Epithelial cell of prostate (primary cell): ENCODE measurements around the gene SLC25A22.

Experiments used
- DNase-seq: peaks from one replicate; pipeline ENCODE4 v3.0.0-alpha.2; 2011; ENCODE audit warnings: low read depth, low spot score
- H3K27ac ChIP-seq: fragments of 450-650 bp; 2 replicates; pipeline ENCODE4 v1.5.1; 2017; ENCODE audit warnings: mild to moderate bottlenecking

SLC25A22 gene

DNA sequence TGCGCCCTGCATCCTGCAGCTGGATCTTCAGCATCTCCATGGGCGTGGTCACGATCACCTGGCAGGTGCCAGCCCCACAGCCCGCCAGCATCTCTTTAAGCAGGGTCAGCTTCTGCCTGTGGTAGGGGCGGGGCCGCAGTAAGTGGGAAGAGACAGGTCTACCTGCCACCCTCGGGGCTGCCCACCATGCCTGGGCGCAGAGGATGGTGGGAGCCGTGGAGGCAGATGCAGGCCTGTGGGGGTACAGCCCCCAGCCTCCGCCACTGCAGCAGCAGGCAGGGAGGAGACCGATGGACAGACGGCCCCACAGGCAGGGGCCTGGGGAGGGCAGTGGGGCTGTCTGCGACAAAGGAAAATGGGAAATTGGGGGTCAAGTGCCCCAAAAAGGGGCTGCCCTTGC, 5.2 kb downstream of the SLC25A22 start:
- no peak overlapping the region for H3K27ac ChIP-seq
- DNase-seq: no peak

DNA sequence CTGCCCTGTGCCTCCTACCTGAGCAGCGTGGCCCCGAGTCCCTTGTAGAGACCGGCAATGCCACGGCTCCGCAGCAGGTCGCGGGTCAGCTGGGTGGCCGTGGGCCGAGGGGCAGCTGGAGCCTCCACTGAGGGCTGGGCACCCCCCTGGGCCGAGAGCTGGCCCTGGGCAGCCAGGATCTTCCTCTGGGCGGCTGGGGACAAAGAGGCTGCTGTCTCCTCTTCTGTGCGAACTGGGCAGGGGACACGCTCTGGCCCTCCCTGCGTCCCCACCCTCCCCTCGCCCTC, 5.6 kb downstream of the SLC25A22 start:
- no peak overlapping the region for H3K27ac ChIP-seq

DNA sequence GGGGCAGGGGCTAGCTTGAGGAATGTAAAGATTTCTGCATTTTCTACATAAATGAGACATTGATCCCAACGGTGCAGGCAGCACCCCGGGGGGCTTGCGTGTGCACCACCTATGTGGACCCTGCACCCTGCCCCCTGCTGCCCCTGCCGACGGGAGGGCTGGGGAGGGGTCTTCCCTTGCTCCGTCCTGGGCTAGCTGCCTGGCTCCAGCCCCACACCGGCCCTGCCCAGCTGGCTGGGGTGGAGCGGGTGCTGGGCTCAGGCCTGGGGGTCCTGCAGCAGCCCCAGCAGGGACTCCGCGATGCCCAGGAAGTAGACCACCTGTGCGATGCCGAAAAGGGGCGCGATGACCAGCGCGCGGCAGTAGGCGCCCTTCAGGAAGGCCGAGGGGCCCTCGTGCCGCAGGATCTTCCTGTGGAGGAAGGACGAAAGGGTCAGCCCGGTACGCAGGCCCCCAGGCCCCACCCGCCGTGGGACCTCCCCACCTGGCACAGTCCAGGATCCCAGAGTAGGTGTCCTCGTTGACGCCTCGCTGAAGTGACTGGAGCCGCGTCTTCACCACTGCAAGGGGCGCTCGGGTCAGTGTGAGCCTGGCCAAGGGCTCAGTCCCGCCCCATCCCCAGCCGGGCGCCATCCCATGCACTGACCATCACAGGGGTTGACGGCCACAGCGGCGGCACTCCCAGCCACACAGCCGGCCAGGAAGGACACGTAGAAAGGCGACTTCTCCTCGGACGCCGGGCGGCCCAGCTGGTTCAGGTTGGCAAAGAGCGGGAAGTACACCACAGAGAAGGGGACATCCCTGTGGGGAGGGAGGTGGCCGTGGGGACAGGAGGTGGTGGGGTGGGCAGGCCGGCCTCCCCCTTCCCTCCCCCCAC, 6.2 kb downstream of the SLC25A22 start:
- H3K27ac ChIP-seq: no peak overlapping the region
- no peak for DNase-seq

More for the DNA sequence above, 5.6 kb downstream of the SLC25A22 start:
- no peak for DNase-seq

DNA sequence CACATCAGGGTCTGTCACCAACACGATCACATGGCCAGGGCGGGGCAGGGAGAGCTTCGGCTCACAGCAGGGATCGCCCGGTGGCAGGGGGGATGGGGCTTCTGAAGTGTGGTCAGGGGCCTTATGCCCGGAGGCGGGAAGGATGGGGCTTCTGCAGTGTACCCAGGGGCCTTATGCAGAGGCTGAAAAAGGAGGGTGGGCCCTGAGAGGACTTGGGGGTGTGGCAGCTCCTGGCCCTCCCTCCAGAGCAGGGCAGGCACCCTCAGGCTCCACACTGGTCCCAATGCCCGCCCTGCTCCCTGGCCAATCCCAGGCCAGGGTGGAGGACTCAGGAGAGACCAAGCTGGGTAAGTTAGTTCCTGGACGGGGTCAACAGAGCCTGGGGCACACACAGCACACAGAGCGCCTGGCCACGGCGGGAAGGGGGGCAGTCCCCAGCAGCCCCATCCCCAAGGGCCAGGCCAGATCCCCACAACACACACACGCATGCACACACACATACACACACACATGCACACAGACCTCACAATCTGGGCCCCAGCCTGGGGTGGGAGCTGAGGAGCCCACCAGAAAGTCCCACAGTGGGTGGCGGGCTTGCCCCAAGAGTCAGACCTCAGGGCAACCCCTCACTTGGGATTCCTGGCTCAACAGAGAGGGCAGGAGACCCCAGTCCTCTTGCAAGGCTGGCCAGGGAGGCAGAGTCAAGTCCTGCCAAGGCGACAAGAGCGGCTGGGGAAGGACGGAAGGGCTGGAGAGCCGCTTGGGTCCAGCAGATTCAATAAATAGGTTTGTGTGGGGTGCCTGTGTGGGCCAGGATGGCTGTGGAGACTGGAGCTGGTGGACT, 7.1 kb downstream of the SLC25A22 start:
- no peak overlapping the region for H3K27ac ChIP-seq
- no peak for DNase-seq

DNA sequence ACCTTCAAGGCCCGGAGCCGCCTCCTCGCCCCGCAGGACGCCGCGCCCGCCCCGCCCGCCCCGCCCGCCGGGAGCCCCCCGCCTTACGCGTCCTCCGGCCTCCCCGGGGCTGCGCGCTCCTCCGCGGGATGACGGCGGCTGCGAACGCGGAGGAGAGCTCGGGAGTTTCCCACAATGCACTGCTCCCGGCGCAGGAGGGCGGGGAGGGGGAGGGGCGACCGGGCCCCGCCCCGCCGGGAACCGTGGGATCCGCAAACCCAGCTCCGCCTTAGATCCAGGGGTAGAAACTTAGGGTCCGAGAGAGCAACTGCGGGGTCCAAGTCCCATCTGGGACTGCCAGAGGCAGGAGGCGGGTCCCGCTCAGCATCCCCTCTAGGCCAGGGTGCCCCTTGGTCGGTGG, 8.1 kb downstream of the SLC25A22 start, which contains the start of gene CEND1:
Gene CEND1 (minus strand): TSS at position 148 of the 400 bp plus-strand sequence. CDS start 1,514 bp downstream, outside the sequence.
- no peak within 1 kb of the TSS for H3K27ac ChIP-seq
- no peak for DNase-seq

DNA sequence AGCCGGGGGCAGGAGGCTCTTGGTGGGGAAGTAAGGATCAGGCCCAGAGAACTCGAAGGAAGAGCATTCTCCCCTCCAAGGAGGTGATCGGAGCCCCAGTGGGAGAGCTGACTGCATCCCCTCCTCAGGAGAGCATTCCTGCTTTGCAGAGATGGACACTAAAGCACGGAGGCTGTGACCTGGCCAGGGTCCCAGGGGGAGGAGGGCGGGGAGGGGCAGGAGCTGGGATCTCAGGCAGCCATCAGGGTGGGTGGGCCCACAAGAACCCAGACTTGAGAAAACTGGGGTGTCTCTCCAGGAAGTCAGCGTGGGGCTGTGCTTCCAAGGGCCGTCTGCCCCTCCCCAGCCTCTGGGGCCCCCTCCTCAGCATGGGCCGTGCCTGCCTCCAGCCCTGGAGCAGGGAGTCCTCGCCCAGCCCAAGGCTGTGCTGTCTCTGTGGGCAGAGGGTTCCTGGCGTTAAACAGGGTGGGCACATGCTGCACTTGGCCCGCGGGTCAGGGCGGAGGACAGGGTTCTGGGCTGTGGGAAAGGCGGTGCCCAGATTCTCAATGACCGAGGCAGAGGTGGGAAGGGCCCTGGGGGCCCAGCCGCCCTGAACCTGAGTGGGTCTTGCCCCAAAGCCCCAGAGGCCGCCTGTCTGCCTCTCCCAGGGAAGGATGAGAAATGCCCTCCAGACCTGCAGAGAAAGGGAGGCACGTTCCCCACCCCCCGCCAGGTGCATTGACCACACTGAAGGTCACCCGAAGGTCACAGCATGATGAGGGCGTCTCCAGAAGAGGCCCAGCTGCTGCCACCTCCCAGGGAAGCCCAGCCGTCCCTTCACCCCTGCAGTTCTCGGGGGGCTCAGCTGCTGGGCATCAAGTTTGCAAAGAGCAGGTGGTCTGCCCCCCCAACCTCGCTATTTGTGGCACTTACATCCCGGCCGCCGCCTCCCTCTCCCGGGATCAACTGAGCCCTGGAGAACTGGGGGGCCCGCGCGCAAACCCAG, 8.8 kb downstream of the SLC25A22 start:
- no peak for DNase-seq
- no peak overlapping the region for H3K27ac ChIP-seq

DNA sequence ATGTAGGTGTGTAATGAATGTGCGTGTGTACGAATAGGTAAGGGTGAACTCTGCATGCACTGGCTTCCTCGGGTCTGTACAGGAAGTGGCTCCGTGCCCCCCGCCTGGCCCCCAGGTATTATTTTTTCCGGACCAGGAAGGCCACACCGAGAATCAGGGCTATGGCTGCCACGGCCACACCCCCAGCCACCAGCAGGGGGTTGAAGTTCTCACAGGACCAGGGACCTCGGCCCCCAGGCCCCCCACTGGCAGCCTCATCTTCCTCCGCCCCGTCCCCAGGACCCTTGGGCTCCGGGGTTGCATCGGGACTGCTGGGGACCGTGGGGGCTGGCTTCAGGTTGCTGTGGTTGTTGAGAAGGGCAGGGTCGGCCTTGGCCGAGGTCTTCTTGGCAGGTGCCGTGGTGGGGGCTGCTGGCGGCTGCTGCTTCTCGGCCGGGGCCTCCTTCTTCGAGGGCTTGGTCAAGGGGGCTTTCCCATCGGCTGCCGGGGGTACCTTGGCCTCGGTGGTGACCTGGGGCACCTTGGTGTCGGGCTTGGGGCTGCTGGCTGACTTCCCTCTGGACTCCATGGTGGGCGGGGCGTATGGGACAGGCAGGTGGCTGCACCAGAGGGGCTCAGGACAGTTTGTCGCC, 10.0 kb downstream of the SLC25A22 start:
- no peak for DNase-seq
- no peak overlapping the region for H3K27ac ChIP-seq

DNA sequence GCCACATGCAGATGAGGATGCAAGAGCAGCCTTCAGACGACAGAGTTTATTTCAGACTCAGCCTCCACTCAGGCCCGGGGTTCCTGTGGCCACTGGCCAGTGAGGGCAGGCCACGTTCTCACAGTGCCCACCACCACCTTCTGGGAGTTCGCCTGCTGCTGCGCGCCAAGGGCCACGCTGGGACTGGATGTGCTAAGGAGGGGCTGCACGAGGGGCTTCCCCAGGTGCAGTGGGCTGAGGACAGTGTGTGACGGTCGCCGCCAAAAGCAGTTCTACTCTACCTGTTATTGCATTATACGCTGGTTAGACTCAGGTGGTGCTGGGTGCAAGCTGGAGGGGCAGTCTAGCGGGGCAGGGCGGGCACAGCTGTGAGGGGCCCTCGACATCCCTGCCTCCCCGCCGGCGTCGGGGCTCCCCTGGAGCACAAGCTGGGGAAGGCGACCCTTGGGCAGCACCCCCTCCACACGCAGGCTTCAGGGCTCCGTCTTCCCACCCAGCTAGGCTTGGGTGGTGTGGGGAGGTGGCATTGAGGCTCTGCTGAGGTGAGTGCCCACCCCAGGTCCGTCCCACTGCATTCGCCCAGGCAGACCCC, 10.9 kb downstream of the SLC25A22 start:
- H3K27ac ChIP-seq: no peak overlapping the region
- no peak for DNase-seq

DNA sequence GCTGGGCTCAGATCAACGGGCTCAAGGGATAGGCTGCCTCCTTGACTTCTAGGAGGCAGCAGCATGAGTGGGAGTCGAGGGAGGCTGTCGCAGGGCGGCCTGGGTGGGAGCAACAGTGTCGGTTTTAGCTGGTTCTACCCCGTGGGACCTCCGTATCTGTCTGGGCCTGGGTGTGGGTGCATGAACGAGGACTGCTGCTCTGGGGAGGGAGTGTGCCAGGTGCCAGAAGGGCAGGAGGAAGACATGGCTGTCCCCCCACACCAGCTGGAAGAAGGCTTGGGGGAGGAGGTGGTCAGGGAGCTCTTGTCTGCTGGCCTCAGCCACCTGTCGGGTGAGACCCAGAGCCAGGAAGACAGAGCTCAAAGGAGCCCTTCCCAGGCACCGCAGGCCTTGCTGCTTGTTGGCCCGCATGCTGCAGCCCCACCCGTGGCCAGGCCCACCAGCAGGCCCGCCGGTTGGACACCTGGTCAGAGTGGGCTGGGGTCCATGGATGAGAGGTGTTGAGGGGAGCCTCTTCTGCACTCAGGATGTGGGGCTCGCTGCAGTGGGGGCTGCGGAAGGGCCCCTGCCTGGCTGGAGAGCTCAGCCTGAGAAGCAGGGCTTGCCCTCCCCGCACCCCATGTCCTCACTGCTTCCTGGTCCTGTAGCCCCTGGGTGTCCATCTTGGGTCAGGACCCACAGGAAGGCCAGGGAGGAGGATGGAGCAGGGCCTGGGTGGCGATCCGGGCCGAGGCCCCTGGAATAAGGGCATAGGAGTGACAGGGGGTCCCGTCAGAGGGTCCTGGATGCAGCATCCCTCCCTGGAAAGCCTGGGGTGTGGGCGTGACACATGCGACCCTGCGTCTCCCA, 11.6 kb downstream of the SLC25A22 start:
- H3K27ac ChIP-seq: no peak overlapping the region
- no peak for DNase-seq

DNA sequence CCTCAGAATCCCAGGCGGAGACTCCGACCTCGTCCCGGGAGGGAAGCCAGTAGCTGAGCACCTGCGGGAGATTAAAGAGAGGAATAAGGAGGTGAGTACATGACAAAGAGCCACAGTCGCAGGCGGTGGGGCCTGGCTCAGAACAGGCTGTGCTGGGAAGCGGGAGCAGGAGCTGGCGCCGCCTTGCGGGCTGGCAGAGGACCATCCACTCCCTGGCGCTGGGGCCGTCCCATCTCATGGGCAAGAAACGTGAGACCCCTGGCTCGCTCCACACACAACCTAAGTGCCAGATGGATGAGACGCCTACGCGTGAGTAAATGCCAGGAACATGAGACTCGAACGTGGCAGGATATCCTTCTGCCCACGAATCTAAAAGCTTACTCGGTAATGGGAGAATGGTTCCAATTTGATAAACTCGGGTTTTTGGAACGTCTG, 14.5 kb downstream of the SLC25A22 start:
- no peak overlapping the region for H3K27ac ChIP-seq
- DNase-seq: no peak

DNA sequence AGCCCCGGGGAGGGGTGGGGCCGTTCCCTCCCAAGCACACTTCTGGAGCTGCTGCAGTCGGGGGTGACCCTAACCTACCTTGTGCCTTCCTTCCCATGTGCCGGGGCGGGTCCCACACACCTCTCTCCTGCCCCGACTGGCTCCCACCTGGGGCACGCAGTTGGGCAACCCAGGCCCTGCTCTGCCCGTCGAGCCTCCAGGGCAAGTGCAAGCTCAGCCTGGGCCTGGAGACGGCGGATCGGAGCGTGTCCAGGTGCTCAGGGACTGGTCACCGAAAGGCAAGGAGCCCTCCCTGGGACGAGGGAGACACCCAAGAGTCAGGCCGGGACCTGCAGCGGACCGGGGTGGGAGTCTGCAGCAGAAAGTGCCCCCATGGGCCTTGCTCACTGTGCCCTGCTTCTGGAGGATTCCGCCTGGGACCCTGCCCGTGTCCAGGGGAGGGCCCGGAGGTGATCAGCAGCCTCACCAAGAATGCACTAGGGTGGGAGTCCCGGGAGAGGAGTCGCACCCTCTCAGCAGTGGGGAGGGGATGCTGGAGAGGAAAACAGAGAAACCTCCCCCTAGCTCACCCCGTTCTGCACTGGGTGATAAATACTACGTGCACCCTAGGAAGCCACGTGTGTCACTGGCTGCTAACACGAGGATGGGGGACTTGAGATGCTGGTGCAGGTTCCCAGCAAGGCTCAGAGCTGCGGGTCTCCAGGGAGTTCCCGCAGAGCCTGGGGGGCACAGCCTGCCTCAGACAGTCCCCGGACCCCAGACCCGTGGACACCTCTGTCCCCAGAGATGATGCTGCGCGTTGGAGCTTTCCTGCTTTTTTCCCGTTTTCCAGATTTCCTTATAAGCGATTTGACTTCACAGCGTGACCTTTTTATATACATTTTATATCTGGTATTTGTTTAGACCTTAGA, 15.6 kb downstream of the SLC25A22 start:
- no peak overlapping the region for H3K27ac ChIP-seq
- no peak for DNase-seq

DNA sequence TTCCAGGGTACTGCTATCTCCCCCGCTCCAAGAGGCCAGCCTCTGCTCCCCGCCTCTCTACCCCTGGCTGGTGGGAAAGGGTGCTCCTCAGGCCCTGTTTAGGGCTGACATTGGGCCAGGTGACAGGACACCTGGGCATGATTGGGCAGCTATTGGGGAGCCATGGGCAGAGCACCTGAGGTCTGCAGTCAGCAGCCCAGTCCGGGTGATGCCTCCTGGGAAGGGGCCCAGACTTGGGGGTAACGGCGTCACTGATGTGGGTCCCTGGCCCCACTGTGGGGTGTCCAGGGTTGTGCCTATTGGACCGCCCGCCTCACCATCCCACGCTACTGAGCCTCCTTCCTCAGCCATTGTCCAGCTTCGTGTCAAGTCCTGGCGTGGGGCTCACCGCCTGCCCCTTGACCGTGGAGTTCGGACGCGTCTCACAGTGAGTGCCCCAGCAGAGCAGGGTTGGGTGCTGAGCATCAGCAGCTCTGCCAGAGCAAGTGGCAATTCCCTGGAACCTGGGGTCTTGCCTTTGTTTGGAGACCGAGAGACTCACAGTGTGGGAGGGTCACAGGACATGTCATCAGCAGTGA, 18.0 kb downstream of the SLC25A22 start:
- no peak for DNase-seq
- H3K27ac ChIP-seq: no peak overlapping the region

DNA sequence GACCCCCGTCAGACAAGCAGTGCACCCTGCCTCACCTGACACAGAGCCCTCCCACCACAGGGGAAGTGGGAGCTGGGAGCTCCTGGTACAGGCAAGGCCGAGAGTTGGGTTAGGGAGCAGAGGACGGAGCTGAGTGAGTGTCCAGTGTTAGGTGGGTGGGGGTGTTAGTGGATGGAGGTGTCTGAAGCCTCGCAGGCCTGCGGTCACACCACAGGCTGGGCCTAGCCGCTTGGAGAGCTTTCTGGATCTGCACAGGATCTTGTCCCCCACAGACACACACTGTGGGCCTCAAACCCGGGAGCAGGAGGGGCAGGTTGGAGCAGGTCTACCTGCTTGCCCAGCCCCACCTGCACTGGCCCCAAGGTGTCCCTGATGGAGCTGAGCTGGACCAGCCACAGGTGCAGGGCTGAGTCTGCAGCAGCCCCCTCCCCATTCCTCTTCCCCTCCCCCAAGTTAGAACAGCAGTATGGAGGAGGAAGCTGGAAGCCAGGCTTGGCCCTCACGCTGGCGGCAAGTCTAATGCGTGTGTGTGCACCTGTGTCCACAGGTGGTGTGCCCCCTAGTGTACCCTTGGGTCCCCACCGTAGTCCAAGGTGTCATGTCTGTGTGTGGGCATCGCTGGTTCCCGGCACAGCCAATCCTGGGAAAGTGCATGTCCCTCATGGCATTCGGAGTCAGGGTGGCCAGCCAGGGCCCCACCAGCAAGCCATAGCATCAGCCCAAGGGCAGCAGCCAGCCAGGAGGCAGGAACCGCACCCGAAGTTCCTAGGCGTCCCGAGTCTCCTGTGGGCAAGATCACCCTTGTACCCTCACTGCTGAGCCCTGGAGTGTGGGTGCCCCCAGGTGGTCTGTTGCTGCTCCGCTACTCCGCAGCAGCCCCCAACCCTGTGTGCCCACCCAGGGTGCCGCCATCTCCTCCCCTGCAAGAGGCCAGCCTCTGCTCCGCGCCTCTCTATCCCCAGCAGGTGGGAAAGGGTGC, 18.8 kb downstream of the SLC25A22 start:
- no peak for DNase-seq
- H3K27ac ChIP-seq: no peak overlapping the region

DNA sequence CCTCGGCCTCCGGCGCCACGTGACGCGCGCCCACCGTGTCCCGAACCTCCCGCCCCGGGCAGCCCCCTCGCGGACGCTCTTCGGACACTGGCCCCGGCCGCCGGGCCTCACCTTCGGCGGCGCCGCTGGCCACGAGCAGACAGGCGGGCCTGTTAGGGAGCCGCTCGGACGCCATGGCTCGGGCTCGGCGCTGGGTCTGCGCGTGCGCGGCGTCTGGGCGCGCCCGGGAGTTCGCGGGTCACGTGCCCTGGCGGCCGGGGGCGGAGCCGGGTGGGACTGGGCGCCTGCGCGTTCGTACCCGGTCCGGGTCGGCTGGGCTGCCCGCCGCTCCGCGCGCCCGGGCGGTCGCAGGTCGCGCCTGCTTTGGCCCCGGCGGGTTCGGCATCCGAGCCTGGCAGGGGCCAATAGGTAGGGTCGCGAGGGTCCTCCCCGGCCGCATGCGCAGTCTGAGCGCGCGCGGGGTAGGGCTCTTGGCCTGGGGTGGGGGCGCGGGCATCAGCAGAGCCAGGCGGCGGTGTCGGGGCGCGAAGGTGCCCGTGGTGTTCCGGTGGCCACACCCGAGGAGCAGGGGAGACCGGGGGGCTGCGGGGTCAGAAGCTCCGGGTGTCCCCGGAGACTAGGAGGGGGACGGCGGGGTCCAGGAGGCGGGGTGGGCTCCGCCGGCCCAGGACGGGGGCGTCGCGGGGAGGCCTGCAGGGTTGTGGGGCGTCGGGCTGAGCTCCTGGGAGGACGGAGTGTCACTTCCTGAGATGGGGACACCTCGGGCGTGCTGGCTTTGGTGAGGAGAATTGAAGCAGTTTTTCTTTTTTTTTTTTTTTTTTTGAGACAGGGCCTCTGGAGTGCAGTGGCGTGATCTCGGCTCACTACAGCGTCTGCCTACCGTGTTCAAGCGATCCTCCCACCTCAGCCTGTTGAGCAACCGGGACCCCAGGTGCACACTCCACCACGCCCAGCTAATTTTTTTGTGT, 20.5 kb downstream of the SLC25A22 start, which contains the start of gene GATD1:
Gene GATD1 (minus strand): TSS at position 200 of the 968 bp plus-strand sequence. CDS start 25 bp downstream, at position 175.
- peak within 1 kb of the TSS; percentile 55 for H3K27ac ChIP-seq
- no peak for DNase-seq
